ENCODE measurements around the gene SP110. TPM values are rescaled to one million over a fixed set of nuclear protein-coding genes. Genes with fewer than 3 reads are reported as not detected.

The SP110 gene
- total and polyA plus RNA-seq, 2 of the 8 experiments (the other 6 are each of a cell fraction or from before 2014, with no cell fraction given) = 3.1 to 7.1 TPM

GRCh38 chr2:230155359-230155758 is 64.4 kb downstream of the SP110 start (continued):
- TF ChIP-seq CEBPB (IDR thresholded peaks at IDR 0.05; ENCODE audit: low read depth, low read length) = no peak
- TF ChIP-seq SP4 (IDR thresholded peaks at IDR 0.05; ENCODE audit: low read length) = no peak
- no peak for TF ChIP-seq CHD2 (IDR thresholded peaks at IDR 0.05; ENCODE audit: low read length)
- TF ChIP-seq HDAC2 (IDR thresholded peaks at IDR 0.05; ENCODE audit: borderline replicate concordance in 1 of 2, low read depth in 2 of 2, low read length in 2 of 2) = no peak
- no peak for TF ChIP-seq CBX8 (IDR thresholded peaks at IDR 0.05; ENCODE audit: borderline replicate concordance, low read depth, low read length)
- TF ChIP-seq POLR2A (IDR thresholded peaks at IDR 0.05; ENCODE audit: control extremely low read depth in 1 of 2, low read depth in 2 of 2, low read length in 2 of 2) = no peak
